ENCODE measurements around the gene P2RX7. TPM values are rescaled to one million over a fixed set of nuclear protein-coding genes. Genes with fewer than 3 reads are reported as not detected.

The P2RX7 gene
- polyA plus RNA-seq, 3 donors = 12.3 to 66.3 (median 20.5) TPM

DNA sequence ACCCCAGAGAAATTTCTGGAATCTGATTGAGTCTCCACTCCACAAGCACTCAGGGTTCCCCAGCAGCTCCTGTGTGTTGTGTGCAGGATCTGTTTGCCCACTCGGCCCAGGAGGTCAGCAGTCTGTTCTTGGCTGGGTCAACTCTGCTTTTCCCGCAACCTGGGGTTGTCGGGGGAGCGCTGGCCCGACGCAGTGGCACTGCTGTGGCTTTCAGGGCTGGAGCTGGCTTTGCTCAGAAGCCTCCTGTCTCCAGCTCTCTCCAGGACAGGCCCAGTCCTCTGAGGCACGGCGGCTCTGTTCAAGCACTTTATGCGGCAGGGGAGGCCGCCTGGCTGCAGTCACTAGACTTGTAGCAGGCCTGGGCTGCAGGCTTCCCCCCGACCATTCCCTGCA lies 100.9 kb downstream of the P2RX7 start:
- Mint-ChIP-seq H3K4me1 (peaks cover 12% of the 10 kb centered on the region), H3K27ac (peak overlapping the region in 1 of 7 donors; percentile 70), H3K9me3 (peaks cover 0 to 3% (median 0%) of the 10 kb centered on the region in 7 donors), H3K36me3 (peaks cover 68 to 87% of the 10 kb centered on the region in 2 donors), H3K4me3 (no peak overlapping the region), H3K27me3 (ENCODE audit: low read depth in 3 of 3) (peaks cover 0 to 2% (median 1%) of the 10 kb centered on the region in 3 donors)
- H2AFZ ChIP-seq (ENCODE audit: insufficient read depth, low read depth, low read length, poor library complexity, severe bottlenecking) = no peak overlapping the region
- H3K79me2 ChIP-seq (ENCODE audit: insufficient read depth, low read length) = peaks cover 7% of the 10 kb centered on the region
- no peaks in the 10 kb centered on the region for H3K27me3 ChIP-seq (ENCODE audit: control insufficient read depth in 2 of 2, insufficient read depth in 2 of 2, low read length in 2 of 2)
- WGBS (ENCODE audit: insufficient coverage) = 96% methylated on average over 11 of the region's 11 CpGs
- H3K36me3 ChIP-seq (replicated peaks in 1 of 2; ENCODE audit: control insufficient read depth in 1 of 2, insufficient read depth in 2 of 2, low read length in 2 of 2) = peaks cover 76 to 91% of the 10 kb centered on the region in 2 donors
- H3K4me1 ChIP-seq (ENCODE audit: control insufficient read depth in 1 of 2, insufficient read depth in 2 of 2, low read length in 2 of 2) = peaks cover 8 to 14% of the 10 kb centered on the region in 2 donors
- DNase-seq = no peak
- H3K4me2 ChIP-seq (replicated peaks; ENCODE audit: extremely low read depth, low read length, poor library complexity, severe bottlenecking) = no peak overlapping the region
- H3K9ac ChIP-seq (ENCODE audit: insufficient read depth, low read length, poor library complexity, severe bottlenecking) = no peak overlapping the region
- no peaks in the 10 kb centered on the region for H3K9me3 ChIP-seq (replicated peaks in 1 of 2; ENCODE audit: control insufficient read depth in 1 of 2, insufficient read depth in 1 of 2, low read length in 2 of 2)
- H3K4me3 ChIP-seq (replicated peaks in 1 of 3; ENCODE audit: low read depth in 2 of 3, low read length in 3 of 3) = no peak overlapping the region
- intact Hi-C loops (cut with micrococcal nuclease) = loop anchor here in 1 of 2 donors (10.0 kb wide), 1 partner anchor 229 kb away; no protein-coding TSS in a partner anchor
- peaks cover 54% of the 10 kb centered on the region for H4K20me1 ChIP-seq (ENCODE audit: insufficient read depth, low read length)
- peak overlapping the region in 1 of 2 donors; percentile 7 for H3K27ac ChIP-seq (ENCODE audit: low read depth in 1 of 2, low read length in 2 of 2)
- TF ChIP-seq, protein P1, sequence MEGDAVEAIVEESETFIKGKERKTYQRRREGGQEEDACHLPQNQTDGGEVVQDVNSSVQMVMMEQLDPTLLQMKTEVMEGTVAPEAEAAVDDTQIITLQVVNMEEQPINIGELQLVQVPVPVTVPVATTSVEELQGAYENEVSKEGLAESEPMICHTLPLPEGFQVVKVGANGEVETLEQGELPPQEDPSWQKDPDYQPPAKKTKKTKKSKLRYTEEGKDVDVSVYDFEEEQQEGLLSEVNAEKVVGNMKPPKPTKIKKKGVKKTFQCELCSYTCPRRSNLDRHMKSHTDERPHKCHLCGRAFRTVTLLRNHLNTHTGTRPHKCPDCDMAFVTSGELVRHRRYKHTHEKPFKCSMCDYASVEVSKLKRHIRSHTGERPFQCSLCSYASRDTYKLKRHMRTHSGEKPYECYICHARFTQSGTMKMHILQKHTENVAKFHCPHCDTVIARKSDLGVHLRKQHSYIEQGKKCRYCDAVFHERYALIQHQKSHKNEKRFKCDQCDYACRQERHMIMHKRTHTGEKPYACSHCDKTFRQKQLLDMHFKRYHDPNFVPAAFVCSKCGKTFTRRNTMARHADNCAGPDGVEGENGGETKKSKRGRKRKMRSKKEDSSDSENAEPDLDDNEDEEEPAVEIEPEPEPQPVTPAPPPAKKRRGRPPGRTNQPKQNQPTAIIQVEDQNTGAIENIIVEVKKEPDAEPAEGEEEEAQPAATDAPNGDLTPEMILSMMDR (IDR thresholded peaks at IDR 0.05) = no peak

DNA sequence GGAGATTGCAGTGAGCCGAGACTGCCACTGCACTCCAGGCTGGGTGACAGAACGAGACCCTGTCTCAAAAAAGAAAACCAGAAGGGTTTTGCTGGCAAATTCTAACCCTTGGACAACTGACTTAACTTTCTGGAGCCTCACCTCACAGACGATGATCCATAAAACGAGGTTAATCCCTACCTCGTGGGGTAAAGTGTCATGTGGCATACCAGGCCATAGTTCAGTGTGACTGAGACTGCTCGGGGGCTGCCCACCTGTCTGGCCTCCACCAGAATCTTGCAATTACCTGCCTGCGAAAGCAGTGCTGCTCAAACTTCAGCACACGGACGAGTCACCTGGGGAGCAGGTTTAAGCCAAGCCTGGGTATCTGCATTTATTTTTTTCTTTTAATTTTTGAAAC lies 104.1 kb downstream of the P2RX7 start:
- Histone ChIP-seq H3K79me2 (ENCODE audit: insufficient read depth, low read length) (peaks cover 12% of the 10 kb centered on the region), H4K20me1 (ENCODE audit: insufficient read depth, low read length) (peaks cover 80% of the 10 kb centered on the region), H3K9me3 (replicated peaks in 1 of 2; ENCODE audit: control insufficient read depth in 1 of 2, insufficient read depth in 1 of 2, low read length in 2 of 2) (no peaks in the 10 kb centered on the region), H2AFZ (ENCODE audit: insufficient read depth, low read depth, low read length, poor library complexity, severe bottlenecking) (no peak overlapping the region), H3K27ac (ENCODE audit: low read depth in 1 of 2, low read length in 2 of 2) (no peak overlapping the region), H3K27me3 (ENCODE audit: control insufficient read depth in 2 of 2, insufficient read depth in 2 of 2, low read length in 2 of 2) (no peaks in the 10 kb centered on the region), H3K9ac (ENCODE audit: insufficient read depth, low read length, poor library complexity, severe bottlenecking) (no peak overlapping the region), H3K4me1 (ENCODE audit: control insufficient read depth in 1 of 2, insufficient read depth in 2 of 2, low read length in 2 of 2) (peaks cover 39 to 41% of the 10 kb centered on the region in 2 donors), H3K36me3 (replicated peaks in 1 of 2; ENCODE audit: control insufficient read depth in 1 of 2, insufficient read depth in 2 of 2, low read length in 2 of 2) (peaks cover 64 to 77% of the 10 kb centered on the region in 2 donors), H3K4me2 (replicated peaks; ENCODE audit: extremely low read depth, low read length, poor library complexity, severe bottlenecking) (no peak overlapping the region), H3K4me3 (replicated peaks in 1 of 3; ENCODE audit: low read depth in 2 of 3, low read length in 3 of 3) (no peak overlapping the region)
- no peak for DNase-seq
- intact Hi-C loops (cut with micrococcal nuclease) = loop anchor here in 1 of 2 donors (10.0 kb wide), 1 partner anchor 232 kb away; no protein-coding TSS in a partner anchor
- TF ChIP-seq, protein P1 (IDR thresholded peaks at IDR 0.05) = no peak
- peaks cover 0 to 3% (median 0%) of the 10 kb centered on the region in 7 donors for H3K9me3 Mint-ChIP-seq
- WGBS (ENCODE audit: insufficient coverage) = 98% methylated on average over 7 of the region's 9 CpGs
- H3K27ac Mint-ChIP-seq = peak overlapping the region in 1 of 7 donors; percentile 43
- H3K4me1 Mint-ChIP-seq = peaks cover 42% of the 10 kb centered on the region
- H3K36me3 Mint-ChIP-seq = peaks cover 59 to 75% of the 10 kb centered on the region in 2 donors
- H3K4me3 Mint-ChIP-seq = no peak overlapping the region
- H3K27me3 Mint-ChIP-seq (ENCODE audit: low read depth in 3 of 3) = peaks cover 0 to 2% (median 1%) of the 10 kb centered on the region in 3 donors
